ENCODE data around the gene SLC26A6.

The SLC26A6 gene

GRCh38 chr3:48631516-48632448 lies 3.5 kb downstream of the SLC26A6 start:
- no peak for DNase-seq (ENCODE audit: low read depth in 2 of 2)

GRCh38 chr3:48630833-48631232 lies 4.4 kb downstream of the SLC26A6 start:
- no peak for DNase-seq (ENCODE audit: low read depth in 2 of 2)

GRCh38 chr3:48630407-48630806 lies 4.9 kb downstream of the SLC26A6 start:
- no peak for DNase-seq (ENCODE audit: low read depth in 2 of 2)

GRCh38 chr3:48629894-48630293 lies 5.4 kb downstream of the SLC26A6 start:
- no peak for DNase-seq (ENCODE audit: low read depth in 2 of 2)

- no peak for DNase-seq (ENCODE audit: low read depth in 2 of 2)
These were observed 6.8 kb downstream of the SLC26A6 start for GRCh38 chr3:48628277-48629017.

- DNase-seq (ENCODE audit: low read depth in 2 of 2): no peak
These were observed 9.7 kb downstream of the SLC26A6 start for GRCh38 chr3:48625600-48625999.

GRCh38 chr3:48624767-48625166 lies 10.5 kb downstream of the SLC26A6 start:
- DNase-seq (ENCODE audit: low read depth in 2 of 2): no peak

- DNase-seq (ENCODE audit: low read depth in 2 of 2): no peak
These were observed 11.3 kb downstream of the SLC26A6 start for GRCh38 chr3:48623851-48624547.

GRCh38 chr3:48621461-48621869 lies 13.8 kb downstream of the SLC26A6 start, which contains the start of gene TMEM89:
TSS of gene TMEM89 (minus strand) at chr3:48621769. CDS start at chr3:48621756, 13 bp downstream.
- no peak for DNase-seq (ENCODE audit: low read depth in 2 of 2)

- DNase-seq (ENCODE audit: low read depth in 2 of 2): no peak
These were observed 15.4 kb downstream of the SLC26A6 start for GRCh38 chr3:48619541-48620524.

GRCh38 chr3:48617559-48617958 lies 17.7 kb downstream of the SLC26A6 start:
- no peak for DNase-seq (ENCODE audit: low read depth in 2 of 2)

GRCh38 chr3:48614044-48614443 lies 21.2 kb downstream of the SLC26A6 start:
- no peak for DNase-seq (ENCODE audit: low read depth in 2 of 2)

GRCh38 chr3:48612309-48612708 lies 23.0 kb downstream of the SLC26A6 start:
- no peak for DNase-seq (ENCODE audit: low read depth in 2 of 2)

GRCh38 chr3:48609088-48610005 lies 25.9 kb downstream of the SLC26A6 start, which contains the start of gene UQCRC1:
TSS of gene UQCRC1 (minus strand) at chr3:48609646. CDS start at chr3:48609620, 26 bp downstream.
- peak; percentile 83 for DNase-seq (ENCODE audit: low read depth in 2 of 2)

GRCh38 chr3:48607519-48607918 lies 27.7 kb downstream of the SLC26A6 start:
- no peak for DNase-seq (ENCODE audit: low read depth in 2 of 2)

- DNase-seq (ENCODE audit: low read depth in 2 of 2): no peak
These were observed 33.7 kb downstream of the SLC26A6 start for GRCh38 chr3:48601622-48601994.

- DNase-seq (ENCODE audit: low read depth in 2 of 2): no peak
These were observed 34.3 kb downstream of the SLC26A6 start for GRCh38 chr3:48600711-48601621.

GRCh38 chr3:48599509-48600285 lies 35.6 kb downstream of the SLC26A6 start:
- DNase-seq (ENCODE audit: low read depth in 2 of 2): no peak

Data from stimulated activated CD8-positive, alpha-beta memory T cell treated with anti-CD3 and anti-CD28 coated beads, Interleukin-7, amount 100 ng/mL, for 1 hour (primary cell).